Subcutaneous adipose tissue (tissue), 4 donors: ENCODE data around the gene GABBR2. TPM values are rescaled to one million over a fixed set of nuclear protein-coding genes. Genes with fewer than 3 reads are reported as not detected.

Experiments used
- total RNA-seq, 4 donors: library from RNA; depleted of rRNA; stranded (reverse); fragments of >200 nt; gene quantifications; one replicate each; pipeline ENCODE4 v1.1.0, GENCODE V29; 2016
- TF ChIP-seq, protein P1 (sequence below): fragments of 450-650 bp; IDR thresholded peaks from one replicate; pipeline ENCODE4 v1.5.1; 2016; ENCODE audit warnings: low read depth, mild to moderate bottlenecking, control low read depth, antibody characterized with exemption, moderate library complexity

The GABBR2 gene
- total RNA-seq, 4 donors from 2014 or later, result not detected

DNA sequence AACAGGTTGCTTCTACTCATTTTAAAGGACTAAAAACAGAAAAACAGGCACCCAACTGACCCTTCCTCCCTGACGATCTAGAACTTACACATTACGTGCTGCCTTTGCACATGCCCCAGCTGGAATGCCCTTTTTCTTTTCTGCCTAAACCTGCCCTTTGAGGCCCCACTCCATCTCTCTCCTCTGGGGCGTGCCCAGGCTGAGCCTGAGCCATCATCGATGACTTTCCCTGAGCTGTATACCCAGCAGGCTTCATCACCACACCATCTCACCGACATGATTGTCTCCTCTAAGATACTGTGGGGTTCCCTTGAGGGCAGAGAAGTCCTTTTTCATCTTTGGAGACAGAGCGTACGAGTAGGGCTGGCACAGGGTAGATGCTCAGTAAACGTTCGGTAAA is 24.1 kb upstream of the GABBR2 start:
- TF ChIP-seq, protein P1, sequence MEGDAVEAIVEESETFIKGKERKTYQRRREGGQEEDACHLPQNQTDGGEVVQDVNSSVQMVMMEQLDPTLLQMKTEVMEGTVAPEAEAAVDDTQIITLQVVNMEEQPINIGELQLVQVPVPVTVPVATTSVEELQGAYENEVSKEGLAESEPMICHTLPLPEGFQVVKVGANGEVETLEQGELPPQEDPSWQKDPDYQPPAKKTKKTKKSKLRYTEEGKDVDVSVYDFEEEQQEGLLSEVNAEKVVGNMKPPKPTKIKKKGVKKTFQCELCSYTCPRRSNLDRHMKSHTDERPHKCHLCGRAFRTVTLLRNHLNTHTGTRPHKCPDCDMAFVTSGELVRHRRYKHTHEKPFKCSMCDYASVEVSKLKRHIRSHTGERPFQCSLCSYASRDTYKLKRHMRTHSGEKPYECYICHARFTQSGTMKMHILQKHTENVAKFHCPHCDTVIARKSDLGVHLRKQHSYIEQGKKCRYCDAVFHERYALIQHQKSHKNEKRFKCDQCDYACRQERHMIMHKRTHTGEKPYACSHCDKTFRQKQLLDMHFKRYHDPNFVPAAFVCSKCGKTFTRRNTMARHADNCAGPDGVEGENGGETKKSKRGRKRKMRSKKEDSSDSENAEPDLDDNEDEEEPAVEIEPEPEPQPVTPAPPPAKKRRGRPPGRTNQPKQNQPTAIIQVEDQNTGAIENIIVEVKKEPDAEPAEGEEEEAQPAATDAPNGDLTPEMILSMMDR, result no peak

DNA sequence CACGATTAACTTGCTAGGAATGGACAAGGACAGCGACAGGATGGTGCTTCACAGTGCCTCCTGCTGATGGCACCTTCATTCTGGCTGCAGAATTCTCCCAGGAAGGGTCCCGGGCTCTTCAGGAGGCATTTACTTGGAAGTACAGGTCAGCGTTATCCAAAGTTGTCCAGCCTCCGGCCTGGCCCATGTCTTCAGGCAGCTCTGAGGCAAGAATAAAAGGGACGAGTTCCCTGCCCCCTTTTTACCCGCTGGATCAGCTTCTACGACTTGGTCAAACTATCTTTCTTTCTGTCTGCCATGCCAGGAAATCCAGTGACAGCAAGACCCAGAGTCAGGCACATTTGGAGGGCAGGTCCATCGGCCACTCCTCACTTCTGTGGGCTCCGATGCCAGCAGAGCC is 23.4 kb upstream of the GABBR2 start:
- TF ChIP-seq, protein P1, result no peak

DNA sequence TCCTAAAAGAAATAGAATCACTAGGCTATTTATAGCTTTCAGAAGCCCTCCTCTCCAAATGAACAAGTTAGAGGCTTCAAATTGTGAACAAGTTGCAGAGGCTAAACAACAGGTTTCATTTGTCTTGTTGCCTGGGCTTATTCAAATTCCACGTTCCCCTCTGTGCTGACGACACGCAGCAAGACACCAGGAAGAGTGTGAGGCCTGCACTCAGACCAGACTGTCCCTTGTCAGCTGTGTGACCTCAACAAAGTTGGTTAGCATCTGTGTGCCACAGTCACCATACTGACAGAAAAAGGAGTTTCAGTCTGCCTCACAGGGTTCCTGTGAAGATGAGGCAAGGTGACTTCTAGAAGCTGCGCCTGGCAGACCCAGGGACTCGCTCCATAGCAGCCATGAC is 22.1 kb upstream of the GABBR2 start:
- TF ChIP-seq, protein P1, result no peak

DNA sequence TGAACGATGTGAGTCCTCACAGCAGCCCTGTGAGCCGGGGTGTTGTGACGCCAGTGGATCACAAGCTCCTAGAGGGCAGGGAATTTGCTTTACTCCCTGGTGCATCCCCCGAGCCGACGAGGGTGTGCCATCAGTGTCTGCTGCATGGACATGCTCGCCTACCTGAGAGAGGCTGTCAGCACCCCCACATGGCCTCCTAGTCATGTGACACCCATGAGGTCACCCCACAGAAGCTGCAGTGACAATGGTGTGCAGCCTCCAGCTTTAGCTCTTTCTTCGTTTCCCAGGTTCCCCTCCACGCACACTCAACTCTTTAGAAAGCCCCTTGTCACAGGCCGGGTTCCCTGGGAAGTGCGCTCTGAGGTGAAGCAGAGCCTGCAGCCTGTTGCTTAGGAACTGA is 19.8 kb upstream of the GABBR2 start:
- TF ChIP-seq, protein P1, result no peak

DNA sequence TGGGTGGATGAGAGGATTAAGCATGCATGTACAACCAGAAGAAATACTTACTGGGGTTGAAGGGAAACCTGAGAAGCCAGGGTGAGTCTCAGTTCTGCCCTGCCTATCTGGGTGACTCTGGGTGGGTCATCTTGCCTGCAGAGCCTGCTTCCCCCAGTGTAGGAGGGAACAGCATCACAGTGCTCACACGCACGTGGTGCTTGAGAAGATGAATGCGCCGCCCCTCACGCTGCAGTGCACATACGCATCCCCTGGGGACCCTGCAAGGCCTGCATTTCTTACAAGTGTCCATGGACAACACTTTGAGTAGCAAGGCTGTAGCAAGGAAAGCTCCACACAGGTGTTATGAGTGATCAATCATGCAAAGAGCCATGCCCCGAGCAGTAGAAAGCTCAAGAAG is 18.7 kb upstream of the GABBR2 start:
- TF ChIP-seq, protein P1, result no peak

DNA sequence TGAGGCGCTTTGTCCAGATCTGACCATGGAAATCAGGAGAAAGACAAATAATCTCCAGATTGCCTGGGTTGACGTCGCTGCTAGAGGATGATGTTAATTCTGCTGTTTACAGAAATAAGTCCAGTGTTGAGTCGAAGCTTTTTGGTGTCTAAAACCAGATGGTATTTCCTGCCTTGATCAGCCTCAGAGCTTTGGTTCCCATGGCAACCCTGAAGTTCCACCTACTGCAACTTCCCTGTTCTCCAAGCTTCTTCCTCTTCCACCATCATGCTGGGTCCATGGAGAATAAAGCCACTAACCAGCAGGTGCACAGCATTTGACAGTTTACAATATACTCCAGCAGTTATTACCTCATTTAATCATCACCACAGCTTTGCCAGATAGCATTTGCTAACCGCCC is 18.0 kb upstream of the GABBR2 start:
- TF ChIP-seq, protein P1, result no peak

DNA sequence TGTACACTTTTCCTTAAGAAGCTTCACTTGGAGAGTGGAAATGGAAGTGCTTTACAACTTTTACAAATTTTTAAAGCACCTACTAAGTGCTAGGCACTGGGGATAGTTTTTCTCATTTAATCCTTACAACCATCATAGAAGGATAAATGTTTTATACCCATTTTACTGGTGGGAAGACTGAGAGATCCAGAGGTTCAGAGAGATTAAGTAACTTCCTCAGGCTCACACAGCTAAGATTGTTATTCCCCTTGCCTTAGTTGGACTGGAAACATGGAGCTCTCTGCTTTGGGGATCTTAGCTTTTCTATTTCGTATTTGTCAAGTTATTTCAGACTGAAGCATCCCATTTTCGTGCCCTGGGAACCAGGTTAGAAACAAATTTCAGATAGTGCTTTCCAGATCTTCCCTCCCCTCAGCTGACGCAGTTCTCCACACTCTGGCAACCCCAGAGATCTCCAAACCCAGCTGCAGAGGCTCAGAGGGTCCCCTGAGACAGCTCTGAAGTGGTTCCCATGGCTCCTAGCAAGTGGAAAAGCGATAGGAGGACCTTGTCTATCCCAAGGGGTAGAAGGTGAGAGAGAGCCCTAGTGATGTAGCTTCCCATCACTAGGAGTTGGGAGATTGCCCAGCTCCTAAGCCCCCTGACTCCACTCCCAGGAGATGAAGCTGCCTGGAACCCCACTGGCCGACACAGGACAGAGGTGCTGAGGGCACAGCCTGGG is 16.2 kb upstream of the GABBR2 start:
- TF ChIP-seq, protein P1, result no peak
